ENCODE data around the gene SLC25A42. TPM values are rescaled to one million over a fixed set of nuclear protein-coding genes. Genes with fewer than 3 reads are reported as not detected.
"Not testable (repeated sequence)": the region's sequence is repeated elsewhere in the genome, so short reads cannot be mapped to it uniquely, and the experiment has no call there.

The SLC25A42 gene
- total RNA-seq, 1 experiment from 2014 or later, result 5.9 TPM

DNA sequence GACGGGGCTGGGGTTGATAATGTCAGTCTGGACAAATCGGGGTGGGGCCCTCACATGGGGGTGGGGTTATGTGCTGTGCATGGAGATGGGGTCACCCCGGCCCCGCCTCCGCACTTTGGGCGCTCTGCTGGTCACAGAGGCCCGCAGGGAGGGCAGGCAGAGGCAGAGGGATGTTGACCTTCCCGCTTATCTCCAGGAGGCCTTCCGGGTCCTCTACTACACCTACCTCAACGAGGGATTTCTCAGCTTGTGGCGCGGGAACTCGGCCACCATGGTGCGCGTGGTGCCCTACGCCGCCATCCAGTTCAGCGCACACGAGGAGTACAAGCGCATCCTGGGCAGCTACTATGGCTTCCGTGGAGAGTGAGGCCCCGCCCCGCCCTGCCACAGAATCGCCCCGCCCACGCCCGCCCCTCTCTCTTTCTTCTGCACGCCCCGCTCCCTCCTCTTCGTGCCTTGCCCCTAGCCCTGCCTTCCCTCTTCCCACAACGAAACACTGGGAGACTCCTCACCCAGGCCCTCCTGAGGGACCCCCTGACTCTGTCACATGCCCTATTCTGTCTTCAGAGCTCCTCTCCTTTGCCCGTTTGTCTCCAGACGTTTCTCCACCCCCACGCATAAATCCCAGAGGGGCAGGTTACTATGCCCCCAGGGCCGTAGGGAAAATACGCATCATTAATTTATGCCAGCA lies 41.7 kb downstream of the SLC25A42 start:
- peak; percentile 53 for DNase-seq (ENCODE audit: low read depth)

DNA sequence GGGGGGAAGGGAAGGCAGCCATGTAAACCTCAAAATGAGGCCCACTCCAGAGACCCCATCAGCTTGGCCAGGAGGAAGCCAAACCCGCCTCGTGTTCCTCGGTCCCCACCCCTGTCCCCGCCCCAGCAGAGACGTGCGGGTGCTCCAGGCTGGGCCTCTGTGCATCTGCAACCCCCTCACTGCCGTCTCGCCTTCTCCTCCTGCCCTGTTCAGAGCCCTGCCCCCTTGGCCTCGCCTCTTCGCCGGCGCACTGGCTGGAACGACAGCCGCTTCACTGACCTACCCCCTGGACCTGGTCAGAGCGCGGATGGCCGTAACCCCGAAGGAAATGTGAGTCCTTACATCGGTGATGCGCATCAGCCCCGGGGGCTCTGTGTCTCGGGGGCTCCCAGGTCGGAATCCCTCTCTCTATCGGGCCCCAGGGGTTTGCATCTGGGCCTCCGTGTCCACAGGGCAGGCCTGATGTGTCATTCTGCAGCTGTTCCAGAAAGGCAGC lies 42.3 kb downstream of the SLC25A42 start:
- DNase-seq (ENCODE audit: low read depth), result no peak

DNA sequence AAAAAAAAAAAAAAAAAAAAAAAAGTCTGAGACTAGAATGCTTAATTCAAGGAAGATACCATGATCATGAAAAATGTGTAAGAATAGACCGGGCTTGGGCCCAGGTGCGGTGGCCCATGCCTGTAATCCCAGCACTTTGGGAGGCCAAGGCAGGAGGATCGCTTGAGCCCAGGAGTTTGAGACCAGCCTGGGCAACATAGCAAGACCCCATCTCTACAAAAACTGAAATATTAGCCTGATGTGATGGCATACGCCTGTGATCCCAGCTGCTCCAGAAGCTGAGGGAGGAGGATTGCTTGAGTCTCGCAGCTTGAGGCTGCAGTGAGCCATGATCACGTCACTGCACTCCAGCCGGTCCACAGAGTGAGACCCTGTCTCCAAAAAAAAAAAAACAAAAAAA lies 43.1 kb downstream of the SLC25A42 start:
- DNase-seq (ENCODE audit: low read depth), result not testable (repeated sequence)

DNA sequence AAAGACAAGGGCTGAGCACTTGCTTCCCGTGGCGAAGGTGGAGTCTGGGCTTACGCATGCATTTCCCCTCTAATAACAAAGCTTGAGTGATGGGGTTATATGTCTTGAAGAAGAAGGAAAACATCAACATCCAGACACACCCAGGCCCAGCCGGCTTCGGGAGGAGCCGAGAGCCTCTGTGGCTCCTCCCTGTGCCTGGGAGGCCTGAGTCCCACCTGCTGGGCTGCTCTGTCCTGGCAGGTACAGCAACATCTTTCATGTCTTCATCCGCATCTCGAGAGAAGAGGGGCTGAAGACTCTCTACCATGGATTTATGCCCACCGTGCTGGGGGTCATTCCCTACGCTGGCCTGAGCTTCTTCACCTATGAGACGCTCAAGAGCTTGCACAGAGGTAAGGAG lies 43.9 kb downstream of the SLC25A42 start:
- no peak for DNase-seq (ENCODE audit: low read depth)

DNA sequence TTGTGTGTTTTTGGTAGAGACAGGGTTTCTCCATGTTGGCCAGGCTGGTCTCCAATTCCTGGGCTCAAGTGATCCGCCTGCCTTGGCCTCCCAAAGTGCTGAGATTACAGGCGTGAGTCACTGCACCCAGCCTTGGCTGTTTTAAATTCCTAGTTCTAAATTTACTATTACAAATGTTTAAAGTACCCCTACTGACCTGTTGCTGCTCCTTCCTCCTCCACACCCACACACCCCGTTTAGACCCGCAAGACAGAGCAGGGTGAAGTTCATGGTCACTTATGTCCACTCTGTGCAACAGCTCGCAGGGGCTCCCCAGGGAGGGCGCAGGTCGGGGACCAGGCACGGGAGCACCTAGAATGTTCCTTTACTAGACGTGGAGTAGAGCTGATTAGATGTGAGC lies 45.8 kb downstream of the SLC25A42 start:
- no peak for DNase-seq (ENCODE audit: low read depth)

DNA sequence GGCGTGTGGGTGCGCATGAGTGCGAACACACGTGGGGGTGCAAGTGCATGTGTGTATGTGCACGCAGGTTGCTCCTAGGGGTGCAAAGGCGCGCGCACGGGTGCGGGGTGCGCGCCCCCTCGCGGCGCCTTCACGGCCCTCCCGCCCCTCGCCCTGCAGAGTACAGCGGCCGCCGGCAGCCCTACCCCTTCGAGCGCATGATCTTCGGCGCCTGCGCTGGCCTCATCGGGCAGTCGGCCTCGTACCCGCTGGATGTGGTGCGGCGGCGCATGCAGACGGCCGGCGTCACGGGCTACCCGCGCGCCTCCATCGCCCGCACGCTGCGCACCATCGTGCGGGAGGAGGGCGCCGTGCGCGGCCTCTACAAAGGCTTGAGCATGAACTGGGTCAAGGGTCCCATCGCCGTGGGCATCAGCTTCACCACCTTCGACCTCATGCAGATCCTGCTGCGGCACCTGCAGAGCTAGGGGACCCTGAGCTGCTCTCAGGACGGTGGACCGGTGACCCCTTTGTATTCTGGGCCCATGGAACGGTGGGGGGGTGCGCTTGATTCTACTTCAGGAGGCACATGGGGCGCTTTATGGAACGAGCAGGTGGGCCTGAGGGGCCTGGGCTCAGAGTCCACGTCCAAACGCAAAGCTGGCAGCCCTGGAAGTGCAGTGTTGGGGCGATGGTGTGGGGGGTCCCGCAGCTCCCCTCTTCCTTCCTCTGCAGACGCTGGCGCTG lies 46.8 kb downstream of the SLC25A42 start:
- no peak for DNase-seq (ENCODE audit: low read depth)

DNA sequence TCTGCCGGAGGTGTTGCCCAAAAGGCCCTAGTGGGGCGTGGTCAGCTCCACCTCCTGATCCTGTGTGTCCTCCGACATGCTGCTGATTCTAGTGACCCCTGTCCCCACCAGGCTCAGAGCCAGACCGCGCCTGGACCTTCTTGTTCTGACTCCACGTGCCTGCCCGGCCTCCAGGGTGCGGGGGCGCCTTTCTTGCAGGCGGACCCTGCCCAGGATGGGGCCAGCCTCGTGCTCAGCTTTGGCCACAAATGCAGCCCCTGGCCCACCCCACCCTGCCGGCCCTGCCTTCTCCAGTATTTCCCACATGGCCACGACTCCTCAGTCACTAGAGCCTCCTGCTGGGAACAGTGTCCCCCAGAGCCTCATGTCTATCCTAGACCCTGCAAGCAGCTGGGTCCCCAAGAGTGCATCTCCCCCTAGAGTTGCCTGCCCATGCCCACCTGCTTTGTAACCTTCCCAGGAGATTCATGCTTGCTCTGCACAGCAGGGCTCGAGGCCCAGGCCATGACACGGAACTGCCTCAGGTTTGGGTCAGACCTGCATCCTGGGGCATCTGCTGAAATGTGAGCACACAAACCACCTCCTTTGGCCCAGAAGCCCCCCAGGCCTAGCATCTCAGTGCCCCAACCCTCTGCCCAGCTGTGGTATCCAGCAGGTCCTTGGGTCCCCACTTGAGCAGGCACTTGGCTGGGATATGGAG lies 47.5 kb downstream of the SLC25A42 start:
- no peak for DNase-seq (ENCODE audit: low read depth)

DNA sequence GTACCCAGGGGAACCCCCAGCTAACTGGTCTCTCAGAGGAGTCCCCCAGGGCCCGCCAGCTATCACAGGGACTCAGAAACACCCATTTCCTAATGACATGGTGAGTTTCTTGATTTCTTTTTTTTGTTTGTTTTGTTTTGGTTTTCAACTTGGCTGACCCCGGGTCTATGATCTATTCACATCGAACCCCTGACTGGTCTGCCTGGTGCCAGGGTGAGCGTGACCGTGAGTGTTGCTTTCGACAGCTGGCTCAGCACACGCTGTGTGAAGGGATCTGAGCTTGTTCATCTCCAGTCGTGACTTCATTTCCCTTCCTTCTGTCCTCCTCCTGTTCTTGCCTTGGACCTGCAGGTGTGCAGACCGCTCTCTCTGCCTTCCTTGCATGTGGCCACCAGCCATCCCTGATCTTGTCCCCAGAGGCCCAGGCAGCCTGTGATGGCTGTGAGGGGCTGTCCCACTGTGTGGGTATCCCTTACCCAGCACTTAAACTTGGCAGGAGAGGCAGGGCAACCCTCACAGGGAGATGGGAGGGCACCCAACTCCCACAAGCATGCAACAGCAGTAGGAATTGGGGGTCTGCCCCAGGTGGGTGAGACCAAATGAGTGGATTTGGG lies 48.3 kb downstream of the SLC25A42 start:
- no peak for DNase-seq (ENCODE audit: low read depth)

DNA sequence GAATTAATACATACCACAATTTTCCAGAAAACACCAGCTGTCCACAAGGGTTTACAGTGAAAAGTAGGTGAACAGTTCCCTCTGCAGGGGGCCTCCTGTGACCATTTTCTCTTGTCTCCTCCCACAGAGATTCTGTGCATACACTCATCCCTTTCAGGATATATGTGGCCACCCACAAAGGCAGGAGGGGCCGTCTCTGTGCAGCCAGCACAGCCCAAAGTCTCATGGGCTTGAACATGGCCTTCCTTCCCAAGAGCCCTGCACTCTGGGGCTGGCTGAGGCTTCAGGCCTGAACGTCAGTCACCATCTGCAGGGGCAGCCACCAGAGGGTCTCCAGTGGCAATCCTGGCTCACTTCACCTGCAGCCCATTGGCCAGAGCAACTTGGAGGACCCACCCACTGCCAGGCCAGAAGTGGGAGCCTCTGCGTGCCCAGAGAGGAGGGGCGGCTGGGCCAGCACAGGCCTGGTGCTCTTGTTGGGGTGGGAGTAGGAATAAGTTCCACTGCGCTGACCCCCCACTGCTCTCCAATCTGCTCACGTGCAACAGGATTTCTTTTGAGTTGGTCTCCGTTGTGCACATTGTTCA lies 49.3 kb downstream of the SLC25A42 start:
- peak; percentile 58 for DNase-seq (ENCODE audit: low read depth)

DNA sequence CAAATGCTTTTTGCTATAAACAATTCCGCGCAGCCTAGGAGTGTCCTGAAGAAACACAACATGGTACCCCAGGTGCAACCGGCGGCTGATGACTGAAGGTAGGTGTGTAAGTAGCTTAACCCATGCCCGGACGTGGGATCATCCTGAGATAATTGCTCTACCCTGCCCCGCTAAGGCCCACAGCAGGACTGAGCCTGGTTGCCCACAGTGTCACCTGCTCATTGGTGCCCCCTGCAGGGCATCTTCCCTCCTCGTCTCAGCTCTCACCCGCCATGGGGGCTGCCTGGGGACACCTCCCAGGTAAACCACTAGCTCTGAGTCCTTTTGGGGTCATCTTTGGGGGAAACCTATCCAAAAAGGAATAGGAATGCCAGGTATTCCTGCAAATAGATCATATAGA lies 52.2 kb downstream of the SLC25A42 start:
- peak; percentile 20 for DNase-seq (ENCODE audit: low read depth)

DNA sequence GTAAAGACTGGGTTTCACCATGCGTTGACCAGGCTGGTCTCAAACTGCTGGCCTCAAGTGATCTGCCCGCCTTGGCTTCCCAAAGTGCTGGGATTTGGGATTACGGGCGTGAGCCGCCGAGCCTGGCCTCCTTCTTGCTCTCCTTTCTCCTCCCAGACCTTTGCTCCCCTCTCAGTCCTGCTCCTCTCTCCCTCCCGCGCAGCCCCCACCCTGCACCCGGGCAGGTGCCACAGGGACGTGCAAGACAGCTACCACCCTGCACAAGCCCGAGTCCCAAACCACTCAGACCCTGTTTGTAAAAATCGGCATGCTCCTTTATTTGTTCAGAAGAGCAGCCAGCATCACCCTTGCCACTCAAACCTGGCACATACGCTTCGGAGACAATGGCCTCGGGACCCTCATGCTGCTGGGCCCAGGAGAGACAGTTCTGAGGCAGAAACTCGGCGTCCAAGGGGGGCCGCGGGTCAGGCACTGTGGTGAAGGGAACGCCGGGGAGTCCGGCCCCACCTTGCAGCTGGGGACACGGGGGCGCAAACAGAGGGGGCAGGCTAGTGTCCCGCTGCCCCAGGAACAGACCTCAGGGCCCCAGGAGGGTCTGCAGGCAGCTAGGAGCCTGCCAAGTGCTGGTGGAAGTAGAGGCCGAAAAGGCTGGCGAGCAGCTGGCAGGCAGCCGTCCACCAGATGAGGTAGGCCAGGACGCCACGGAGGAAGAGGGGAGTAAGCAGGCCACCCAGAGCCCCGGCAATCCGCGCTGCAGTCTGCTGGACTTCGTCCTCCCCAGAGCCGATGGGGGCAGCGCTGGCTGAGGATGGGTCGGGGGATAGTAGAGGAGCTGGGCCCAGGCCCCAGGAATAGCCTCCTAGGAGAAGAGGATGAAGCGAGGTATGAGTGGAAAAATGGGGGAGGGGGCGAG lies 55.8 kb downstream of the SLC25A42 start:
- DNase-seq (ENCODE audit: low read depth), result no peak

DNA sequence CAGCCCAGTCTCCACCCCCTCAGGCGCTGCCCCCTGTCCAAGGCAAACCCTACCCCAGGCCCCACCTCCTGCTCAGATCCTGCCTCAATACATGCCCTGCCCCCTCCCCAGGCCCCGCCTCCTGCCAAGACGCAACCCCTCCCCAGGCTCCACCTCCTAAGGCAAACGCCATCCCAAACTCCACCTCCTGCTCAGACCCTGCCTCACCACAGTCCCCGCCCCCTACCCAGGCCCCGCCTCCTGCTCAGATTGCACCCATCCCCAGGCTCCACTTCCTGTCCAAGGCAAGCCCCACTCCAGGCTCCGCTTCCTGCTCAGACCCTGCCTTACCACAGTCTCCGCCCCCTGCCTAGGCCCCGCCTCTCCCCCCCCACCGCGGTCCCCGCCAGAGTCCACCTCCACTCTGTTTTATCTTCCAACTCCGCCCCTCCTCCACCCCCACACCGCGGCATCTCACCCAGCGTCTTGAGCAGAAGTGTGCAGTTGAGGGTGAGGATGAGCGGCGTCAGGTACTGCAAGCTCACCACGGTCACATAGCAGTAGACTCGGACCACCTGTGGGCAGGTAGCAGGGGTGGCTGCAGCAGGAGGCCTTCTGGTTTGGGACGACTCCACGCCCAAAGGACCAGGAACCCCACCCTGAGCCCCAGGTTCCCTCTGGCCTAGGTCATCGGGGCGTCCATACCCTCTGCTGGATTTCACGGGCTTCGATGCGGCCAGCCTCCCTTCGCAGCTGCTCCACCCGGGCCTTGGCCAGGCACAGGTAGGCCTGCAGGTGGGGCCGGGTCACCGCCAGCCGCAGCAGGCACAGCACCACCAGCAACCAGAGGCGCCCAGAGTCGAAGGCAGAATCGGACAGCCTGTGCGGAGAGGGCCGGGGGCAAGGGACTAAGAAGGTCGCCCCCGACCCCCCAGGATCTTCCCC lies 56.8 kb downstream of the SLC25A42 start:
- no peak for DNase-seq (ENCODE audit: low read depth)

DNA sequence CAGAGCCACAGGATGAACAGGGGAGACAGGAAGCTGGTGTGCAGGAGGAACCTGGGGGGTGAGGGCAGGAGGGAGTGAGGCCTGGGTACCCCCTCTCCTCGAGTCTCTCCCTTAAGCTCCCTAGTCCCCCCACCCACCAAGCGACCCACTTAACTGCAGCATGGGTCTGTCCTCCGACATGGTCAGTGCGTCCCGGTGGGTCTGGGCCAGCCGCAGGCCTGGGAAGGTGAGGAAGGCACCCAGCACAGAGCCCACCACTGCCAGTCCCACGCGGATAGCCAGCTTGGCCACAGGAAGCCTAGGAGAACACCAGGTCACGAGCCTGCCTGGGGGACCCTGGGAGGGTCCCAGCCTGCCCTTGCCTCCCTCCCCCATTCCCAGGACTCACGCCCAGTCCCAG lies 57.6 kb downstream of the SLC25A42 start:
- DNase-seq (ENCODE audit: low read depth), result no peak

DNA sequence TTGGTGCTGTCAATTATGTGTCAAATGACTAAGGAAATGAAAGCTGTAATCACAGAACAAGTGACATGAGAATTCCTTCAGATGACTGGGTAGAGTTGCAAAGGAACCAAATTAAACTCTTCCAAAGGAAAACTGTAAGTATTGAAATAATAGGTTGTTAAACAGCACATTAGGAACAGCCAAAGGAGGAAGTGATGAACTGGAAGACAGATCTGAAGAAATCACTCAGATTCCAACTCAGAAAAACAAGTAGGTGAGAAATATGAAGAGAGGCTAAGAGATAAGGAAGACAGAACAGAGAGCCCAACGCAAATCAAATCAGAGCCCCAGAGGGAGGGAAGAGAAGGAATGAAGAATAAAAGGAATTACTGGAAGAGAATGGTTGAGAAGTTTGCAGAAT lies 59.1 kb downstream of the SLC25A42 start:
- DNase-seq (ENCODE audit: low read depth), result no peak

DNA sequence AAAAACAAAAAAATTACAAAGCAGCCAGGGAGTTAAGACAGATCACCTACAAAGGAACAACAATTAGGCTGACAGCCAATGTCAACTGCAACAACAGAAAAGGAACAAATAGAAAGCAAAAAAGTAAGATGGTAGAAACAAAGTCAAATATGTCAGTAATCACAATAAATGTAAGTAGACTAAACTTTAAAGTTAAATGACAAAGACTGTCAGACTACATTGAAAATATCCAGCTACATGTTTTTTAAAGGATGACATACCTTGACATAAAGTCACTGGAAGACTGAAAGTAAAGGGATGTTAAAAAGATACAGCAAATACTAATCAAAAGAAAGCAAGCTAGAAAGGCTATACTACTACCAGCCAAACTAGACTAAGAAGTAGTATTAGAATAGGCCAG lies 59.6 kb downstream of the SLC25A42 start:
- DNase-seq (ENCODE audit: low read depth), result no peak

DNA sequence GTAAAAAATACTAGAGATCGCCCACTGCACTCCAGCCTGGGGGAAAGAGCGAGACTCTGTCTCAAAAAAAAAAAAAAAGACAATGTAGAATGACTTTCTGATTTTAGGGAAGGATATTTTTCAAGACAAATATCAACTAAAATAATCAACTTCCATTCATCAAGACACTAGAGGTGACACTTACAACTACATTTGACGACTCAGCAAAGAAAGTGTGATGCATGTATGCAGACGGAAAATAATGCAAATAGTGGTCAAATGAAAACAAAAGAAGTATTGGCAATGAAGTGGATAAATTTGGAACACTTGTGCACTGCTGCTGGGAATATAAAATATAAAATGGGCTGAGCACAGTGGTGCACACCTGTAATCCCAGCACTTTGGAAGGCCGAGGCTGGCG lies 62.3 kb downstream of the SLC25A42 start:
- DNase-seq (ENCODE audit: low read depth), result no peak

DNA sequence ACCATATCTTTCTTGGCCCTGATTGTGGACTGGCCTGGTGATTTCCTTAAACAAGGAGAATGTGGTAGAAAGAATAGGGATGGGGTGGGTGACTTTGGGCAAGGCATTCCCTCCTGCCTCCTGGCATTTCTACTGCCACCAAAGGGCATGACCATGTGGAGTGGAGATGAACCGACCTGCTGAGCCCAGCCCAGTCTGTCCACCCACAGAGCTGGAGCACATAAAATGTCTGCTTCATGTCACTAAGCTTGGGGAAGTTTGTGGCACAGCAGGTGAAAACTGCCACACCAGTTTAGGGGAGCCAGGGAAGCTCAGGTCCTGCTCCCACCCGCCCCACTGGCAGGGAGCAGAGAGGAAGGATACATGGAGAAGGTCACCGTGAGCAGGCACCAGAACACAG lies 68.2 kb downstream of the SLC25A42 start:
- DNase-seq (ENCODE audit: low read depth), result no peak

DNA sequence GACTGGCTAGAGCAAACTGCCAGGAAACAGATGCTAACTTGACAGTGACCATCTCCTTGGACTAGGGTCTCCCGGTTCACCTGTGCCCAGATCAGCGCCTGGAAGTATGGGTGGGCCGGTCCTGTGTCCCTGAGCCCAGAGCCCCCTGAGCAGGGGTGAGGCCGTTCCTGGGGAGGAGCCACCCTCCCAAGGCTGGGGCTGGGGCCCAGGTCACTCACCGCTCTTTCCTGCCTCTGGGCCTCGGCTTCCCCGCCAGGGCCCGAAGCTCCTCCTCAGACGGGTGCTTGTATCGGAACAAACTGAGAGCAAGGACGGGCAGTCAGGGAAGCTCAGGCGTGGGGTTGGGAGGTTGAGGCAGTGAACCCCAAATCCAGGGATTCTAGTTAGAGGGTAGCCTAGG lies 69.1 kb downstream of the SLC25A42 start:
- no peak for DNase-seq (ENCODE audit: low read depth)

DNA sequence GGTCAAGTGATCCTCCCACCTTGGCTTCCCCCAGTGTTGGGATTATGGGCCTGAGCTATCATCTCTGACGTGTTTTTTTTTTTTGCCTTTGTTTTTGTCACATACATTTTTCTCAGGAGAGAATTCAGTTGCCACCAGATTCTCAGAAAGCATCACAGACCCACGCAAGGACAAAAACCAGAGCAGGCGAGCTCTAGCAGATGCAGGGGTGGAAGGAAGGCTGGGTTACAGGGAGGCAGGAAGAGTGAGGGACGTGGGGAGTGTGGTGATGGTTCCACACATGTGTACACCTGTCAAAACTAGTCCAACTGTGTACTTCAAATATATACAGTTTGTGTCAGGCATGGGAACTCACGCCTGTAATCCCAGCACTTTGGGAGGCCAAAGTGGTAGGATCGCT lies 70.2 kb downstream of the SLC25A42 start:
- no peak for DNase-seq (ENCODE audit: low read depth)

DNA sequence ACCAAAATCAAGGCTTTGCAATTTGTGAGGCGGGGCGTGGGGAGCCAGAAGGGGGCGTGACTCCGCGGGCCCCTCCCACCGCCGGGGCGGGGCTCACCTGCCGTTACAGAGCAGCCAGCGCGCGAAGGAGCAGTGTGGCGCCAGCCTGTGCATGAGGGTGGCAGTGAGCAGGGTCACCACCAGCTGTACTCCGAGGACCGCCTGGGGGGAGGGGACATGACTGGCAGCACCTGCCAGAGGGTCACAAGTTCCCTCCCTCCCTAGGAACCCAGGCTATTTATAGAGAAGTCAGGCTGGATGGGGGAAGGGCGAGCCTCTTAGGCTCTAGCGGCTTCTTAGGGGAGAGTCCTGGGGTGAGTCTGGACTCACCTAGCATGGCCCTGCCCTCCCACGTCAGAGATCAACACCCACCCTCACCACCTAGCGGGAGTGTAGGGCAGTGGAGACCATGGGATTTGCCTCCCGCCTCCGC lies 70.9 kb downstream of the SLC25A42 start:
- DNase-seq (ENCODE audit: low read depth), result no peak
